GM12878 (cell line): ENCODE data around the gene ADPRS. TPM values are rescaled to one million over a fixed set of nuclear protein-coding genes. Genes with fewer than 3 reads are reported as not detected.

Experiments
- ATAC-seq: fragments of 200-7000 bp; cut with Tn5 transposase; 3 replicates; pipeline ENCODE4 v1.9.1; 2020; ENCODE audit warnings: mild to moderate bottlenecking, moderate library complexity
- BruUV-seq: library from RNA; stranded (reverse); fragments of 400-500 nt; replicated peaks from 2 replicates; lab custom pipeline; 2021; lab: Mats Ljungman, UMichigan
- CTCF ChIA-PET: fragments of 300-600 bp; sonication (Branson Sonifier 250); formaldehyde crosslinking; extraction: SDS; loops from one replicate; lab custom pipeline; 2021; ENCODE audit warnings: inconsistent platforms; lab: Yijun Ruan, JAX
- POLR2A ChIA-PET: fragments of 350-600 bp; formaldehyde crosslinking; extraction: SDS; loops from one replicate; lab custom pipeline; 2021; ENCODE audit warnings: inconsistent platforms; lab: Charles Lee
- RAD21 ChIA-PET: fragments of 300-600 bp; sonication (Branson Sonifier 250); formaldehyde crosslinking; loops from one replicate; lab custom pipeline; 2023; ENCODE audit warnings: antibody characterized with exemption; ENCODE audit not compliant: unreplicated experiment; lab: Charles Lee
- SMC1A ChIA-PET: fragments of 300-600 bp; sonication (Branson Sonifier 250); formaldehyde crosslinking; loops from one replicate; lab custom pipeline; 2023; ENCODE audit not compliant: unreplicated experiment, uncharacterized antibody; lab: Charles Lee
- DNase-seq: peaks from one replicate; pipeline ENCODE4 v3.0.0-alpha.2; 2011; ENCODE audit warnings: low read depth, low spot score
- FAIRE-seq: peaks from 3 replicates; lab custom pipeline; 2011; peaks lifted over from hg19 to GRCh38; lab: Jason Lieb, UNC
- H2AFZ ChIP-seq: 2 replicates; pipeline ENCODE4 v1.6.0; 2011; ENCODE audit warnings: low read depth, low read length, control low read depth; ENCODE audit not compliant: control insufficient read depth
- H3K27ac ChIP-seq: 2 replicates; pipeline ENCODE4 v1.5.1; 2011; ENCODE audit warnings: control low read depth; ENCODE audit not compliant: control insufficient read depth, insufficient read depth
- H3K27me3 ChIP-seq, 2 experiments: replicated peaks in 1 of 2; 2 replicates each; pipeline versions ENCODE4 v1.6.0 to v1.6.1; 2011; ENCODE audit warnings: low read length in 1 of 2; ENCODE audit not compliant: control insufficient read depth in 2 of 2, insufficient read depth in 2 of 2
- H3K36me3 ChIP-seq, 2 experiments: 2 replicates each; pipeline ENCODE4 v1.5.1; 2011; ENCODE audit warnings: low read length in 1 of 2; ENCODE audit not compliant: control insufficient read depth in 2 of 2, insufficient read depth in 2 of 2
- H3K4me1 ChIP-seq: 2 replicates; pipeline ENCODE4 v1.6.1; 2011; ENCODE audit warnings: mild to moderate bottlenecking, low read length, moderate library complexity, mixed read lengths; ENCODE audit not compliant: control insufficient read depth, insufficient read depth
- H3K4me2 ChIP-seq: 2 replicates; pipeline ENCODE4 v1.6.0; 2011; ENCODE audit warnings: control low read depth; ENCODE audit not compliant: control insufficient read depth, insufficient read depth
- H3K4me3 ChIP-seq: fragments of 200-600 bp; sonication (generic); 2 replicates; pipeline ENCODE4 v1.5.1; 2016
- H3K79me2 ChIP-seq: 2 replicates; pipeline ENCODE4 v1.6.0; 2011; ENCODE audit warnings: low read length; ENCODE audit not compliant: control insufficient read depth, insufficient read depth
- H3K9ac ChIP-seq: 2 replicates; pipeline ENCODE4 v1.8.0; 2011; ENCODE audit warnings: low read length, control low read depth, mixed read lengths; ENCODE audit not compliant: control insufficient read depth, insufficient read depth
- H3K9me3 ChIP-seq: replicated peaks from 3 replicates; pipeline ENCODE4 v1.5.1; 2011; ENCODE audit warnings: mild to moderate bottlenecking, low read length; ENCODE audit not compliant: control insufficient read depth, insufficient read depth
- H4K20me1 ChIP-seq: 2 replicates; pipeline ENCODE4 v1.6.0; 2011; ENCODE audit not compliant: control insufficient read depth, insufficient read depth
- CHD1 ChIP-seq: IDR thresholded peaks from 2 replicates; pipeline ENCODE4 v1.6.1; 2012; ENCODE audit warnings: low read depth, low read length, improper control_type of control experiment
- KLF5 ChIP-seq: fragments of 450-650 bp; IDR thresholded peaks from 2 replicates; pipeline ENCODE4 v1.6.1; 2014; ENCODE audit warnings: mild to moderate bottlenecking; ENCODE audit not compliant: partially characterized antibody
- SREBF1 ChIP-seq: IDR thresholded peaks from 2 replicates; pipeline ENCODE4 v1.6.1; 2012; ENCODE audit warnings: mild to moderate bottlenecking, low read length
- WRNIP1 ChIP-seq: IDR thresholded peaks from 2 replicates; pipeline ENCODE4 v1.6.1; 2011; ENCODE audit warnings: low read depth, low read length, improper control_type of control experiment, borderline replicate concordance
- YBX1 ChIP-seq: fragments of 450-650 bp; IDR thresholded peaks from 2 replicates; pipeline ENCODE4 v1.6.1; 2016; ENCODE audit warnings: antibody characterized with exemption
- YY1 ChIP-seq: IDR thresholded peaks from 2 replicates; pipeline ENCODE4 v1.6.1; 2011; ENCODE audit warnings: low read depth, mild to moderate bottlenecking, low read length
- ZNF592 ChIP-seq: fragments of 450-650 bp; IDR thresholded peaks from 2 replicates; pipeline ENCODE4 v1.6.1; 2017; ENCODE audit warnings: mild to moderate bottlenecking, moderate library complexity
- WGBS: methylation state at CpG from one replicate; pipeline ENCODE4 v1.1.6; 2016; ENCODE audit warnings: low lambda C conversion rate; ENCODE audit not compliant: insufficient replicate concordance, insufficient coverage; ENCODE audit errors: missing lambda C conversion rate; 5-methylcytosine and 5-hydroxymethylcytosine counted together
- in situ Hi-C: fragments of 300-500 bp; cut with MboI; formaldehyde crosslinking; loops from 9 replicates; pipeline ENCODE4 v1.14.3; 2018; ENCODE audit warnings: mixed read lengths
- intact Hi-C: fragments of 100-400 bp; cut with micrococcal nuclease; formaldehyde crosslinking; loops from one replicate; pipeline ENCODE4 v1.14.2; 2022; ENCODE audit not compliant: unreplicated experiment
- polyA plus RNA-seq, 11 experiments: library from polyadenylated mRNA; depleted of rRNA in 4 of 11; unstranded in 6 of 11; stranded (reverse) in 5 of 11; fragments of >200 nt; fragmentation: Nextera tagmentation in 4 of 11; fragmentation: Illumina TruSeq in 1 of 11; extraction: Ambion mirVana in 4 of 11; extraction: Trizol in 1 of 11; gene quantifications; 1 replicate in 1 of 11; 2 replicates in 10 of 11; pipeline versions ENCODE4 v1.2.1 to v1.2.3, GENCODE V29; 2011 to 2016; ENCODE audit warnings: inconsistent platforms in 2 of 11, missing spikeins in 2 of 11, low read depth in 1 of 11
- total RNA-seq, 4 experiments: library from RNA; depleted of rRNA in 3 of 4; stranded (reverse); fragments of >200 nt in 3 of 4; fragmentation: Illumina TruSeq in 1 of 4; extraction: Trizol in 1 of 4; gene quantifications; 2 replicates each; pipeline versions ENCODE4 v1.2.1 to v1.2.3, GENCODE V29; 2013 to 2021
- TF ChIP-seq, protein P1 (sequence below): fragments of 450-650 bp; formaldehyde crosslinking; IDR thresholded peaks from 2 replicates; pipeline ENCODE4 v1.5.0; 2022; ENCODE audit warnings: mild to moderate bottlenecking, missing genetic modification characterization
- TF ChIP-seq, protein P2 (sequence below): fragments of 450-650 bp; IDR thresholded peaks from 2 replicates; pipeline ENCODE4 v1.6.1; 2017; ENCODE audit warnings: low read depth, mild to moderate bottlenecking, moderate library complexity
- TF ChIP-seq, protein P3 (sequence below): fragments of 450-650 bp; IDR thresholded peaks from 2 replicates; pipeline ENCODE4 v1.6.1; 2018; ENCODE audit warnings: mild to moderate bottlenecking, low read depth, moderate library complexity; ENCODE audit not compliant: partially characterized antibody

The ADPRS gene
- total and polyA plus RNA-seq, 10 of the 15 experiments (the other 5 are each of a cell fraction or from before 2014, with no cell fraction given), result 7.6 to 57.6 (median 39.1) TPM

- FAIRE-seq (no peak), DNase-seq (no peak), ATAC-seq (no peak)
- no peak overlapping the region for H3K4me3 ChIP-seq
- H3K4me2 ChIP-seq, result no peak overlapping the region
- no peaks in the 10 kb centered on the region for H4K20me1 ChIP-seq
- BruUV-seq, result no TSS peak
- ChIA-PET RAD21 (interaction anchor here (0.8 kb wide), 1 partner anchor 12 kb away, joined by 3 read pairs; no protein-coding TSS in a partner anchor), SMC1A (no interaction called here), CTCF (interaction anchor here (0.8 kb wide), 1 partner anchor 1478 kb away, joined by 3 read pairs; no protein-coding TSS in a partner anchor), POLR2A (no interaction called here)
- no peaks in the 10 kb centered on the region for H3K36me3 ChIP-seq
- 77% methylated on average over 3 of the region's 3 CpGs for WGBS
- no peaks in the 10 kb centered on the region for H3K79me2 ChIP-seq
- intact Hi-C loops, result loop anchor here (10.0 kb wide), 1 partner anchor 195 kb away; the partner anchor contains the start of gene AGO1
- no peaks in the 10 kb centered on the region for H3K4me1 ChIP-seq
- no peak overlapping the region for H3K27ac ChIP-seq
- no peak overlapping the region for H2AFZ ChIP-seq
- TF ChIP-seq, protein P1, sequence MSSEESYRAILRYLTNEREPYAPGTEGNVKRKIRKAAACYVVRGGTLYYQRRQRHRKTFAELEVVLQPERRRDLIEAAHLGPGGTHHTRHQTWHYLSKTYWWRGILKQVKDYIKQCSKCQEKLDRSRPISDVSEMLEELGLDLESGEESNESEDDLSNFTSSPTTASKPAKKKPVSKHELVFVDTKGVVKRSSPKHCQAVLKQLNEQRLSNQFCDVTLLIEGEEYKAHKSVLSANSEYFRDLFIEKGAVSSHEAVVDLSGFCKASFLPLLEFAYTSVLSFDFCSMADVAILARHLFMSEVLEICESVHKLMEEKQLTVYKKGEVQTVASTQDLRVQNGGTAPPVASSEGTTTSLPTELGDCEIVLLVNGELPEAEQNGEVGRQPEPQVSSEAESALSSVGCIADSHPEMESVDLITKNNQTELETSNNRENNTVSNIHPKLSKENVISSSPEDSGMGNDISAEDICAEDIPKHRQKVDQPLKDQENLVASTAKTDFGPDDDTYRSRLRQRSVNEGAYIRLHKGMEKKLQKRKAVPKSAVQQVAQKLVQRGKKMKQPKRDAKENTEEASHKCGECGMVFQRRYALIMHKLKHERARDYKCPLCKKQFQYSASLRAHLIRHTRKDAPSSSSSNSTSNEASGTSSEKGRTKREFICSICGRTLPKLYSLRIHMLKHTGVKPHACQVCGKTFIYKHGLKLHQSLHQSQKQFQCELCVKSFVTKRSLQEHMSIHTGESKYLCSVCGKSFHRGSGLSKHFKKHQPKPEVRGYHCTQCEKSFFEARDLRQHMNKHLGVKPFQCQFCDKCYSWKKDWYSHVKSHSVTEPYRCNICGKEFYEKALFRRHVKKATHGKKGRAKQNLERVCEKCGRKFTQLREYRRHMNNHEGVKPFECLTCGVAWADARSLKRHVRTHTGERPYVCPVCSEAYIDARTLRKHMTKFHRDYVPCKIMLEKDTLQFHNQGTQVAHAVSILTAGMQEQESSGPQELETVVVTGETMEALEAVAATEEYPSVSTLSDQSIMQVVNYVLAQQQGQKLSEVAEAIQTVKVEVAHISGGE (CRISPR knock-in tag), result no peak
- TF ChIP-seq, protein P2, sequence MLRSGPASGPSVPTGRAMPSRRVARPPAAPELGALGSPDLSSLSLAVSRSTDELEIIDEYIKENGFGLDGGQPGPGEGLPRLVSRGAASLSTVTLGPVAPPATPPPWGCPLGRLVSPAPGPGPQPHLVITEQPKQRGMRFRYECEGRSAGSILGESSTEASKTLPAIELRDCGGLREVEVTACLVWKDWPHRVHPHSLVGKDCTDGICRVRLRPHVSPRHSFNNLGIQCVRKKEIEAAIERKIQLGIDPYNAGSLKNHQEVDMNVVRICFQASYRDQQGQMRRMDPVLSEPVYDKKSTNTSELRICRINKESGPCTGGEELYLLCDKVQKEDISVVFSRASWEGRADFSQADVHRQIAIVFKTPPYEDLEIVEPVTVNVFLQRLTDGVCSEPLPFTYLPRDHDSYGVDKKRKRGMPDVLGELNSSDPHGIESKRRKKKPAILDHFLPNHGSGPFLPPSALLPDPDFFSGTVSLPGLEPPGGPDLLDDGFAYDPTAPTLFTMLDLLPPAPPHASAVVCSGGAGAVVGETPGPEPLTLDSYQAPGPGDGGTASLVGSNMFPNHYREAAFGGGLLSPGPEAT, result no peak
- TF ChIP-seq SREBF1 (no peak), YY1 (no peak), CHD1 (no peak), YBX1 (no peak), KLF5 (no peak), WRNIP1 (no peak), ZNF592 (no peak)
- TF ChIP-seq, protein P3, sequence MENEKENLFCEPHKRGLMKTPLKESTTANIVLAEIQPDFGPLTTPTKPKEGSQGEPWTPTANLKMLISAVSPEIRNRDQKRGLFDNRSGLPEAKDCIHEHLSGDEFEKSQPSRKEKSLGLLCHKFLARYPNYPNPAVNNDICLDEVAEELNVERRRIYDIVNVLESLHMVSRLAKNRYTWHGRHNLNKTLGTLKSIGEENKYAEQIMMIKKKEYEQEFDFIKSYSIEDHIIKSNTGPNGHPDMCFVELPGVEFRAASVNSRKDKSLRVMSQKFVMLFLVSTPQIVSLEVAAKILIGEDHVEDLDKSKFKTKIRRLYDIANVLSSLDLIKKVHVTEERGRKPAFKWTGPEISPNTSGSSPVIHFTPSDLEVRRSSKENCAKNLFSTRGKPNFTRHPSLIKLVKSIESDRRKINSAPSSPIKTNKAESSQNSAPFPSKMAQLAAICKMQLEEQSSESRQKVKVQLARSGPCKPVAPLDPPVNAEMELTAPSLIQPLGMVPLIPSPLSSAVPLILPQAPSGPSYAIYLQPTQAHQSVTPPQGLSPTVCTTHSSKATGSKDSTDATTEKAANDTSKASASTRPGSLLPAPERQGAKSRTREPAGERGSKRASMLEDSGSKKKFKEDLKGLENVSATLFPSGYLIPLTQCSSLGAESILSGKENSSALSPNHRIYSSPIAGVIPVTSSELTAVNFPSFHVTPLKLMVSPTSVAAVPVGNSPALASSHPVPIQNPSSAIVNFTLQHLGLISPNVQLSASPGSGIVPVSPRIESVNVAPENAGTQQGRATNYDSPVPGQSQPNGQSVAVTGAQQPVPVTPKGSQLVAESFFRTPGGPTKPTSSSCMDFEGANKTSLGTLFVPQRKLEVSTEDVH, result no peak
- in situ Hi-C loops, result no loop called here
- H3K9ac ChIP-seq, result no peak overlapping the region
- H3K27me3 ChIP-seq, result no peaks in the 10 kb centered on the region; a peak in 1 of 4 replicates
- no peaks in the 10 kb centered on the region for H3K9me3 ChIP-seq
Measured at GRCh38 chr1:36080236-36080635, 8.5 kb upstream of the ADPRS start.
